Lower lobe of right lung (tissue), 2 donors: Measurements from ENCODE around the gene PRKN. TPM values are rescaled to one million over a fixed set of nuclear protein-coding genes. Genes with fewer than 3 reads are reported as not detected.
A peak's percentile ranks its signal among the peaks of the same experiment; 100 is the strongest.

Experiments used
- ATAC-seq, 2 donors: fragments of 200-7000 bp; cut with Tn5 transposase; one replicate each; pipeline ENCODE4 v1.9.1; 2020 to 2022; ENCODE audit warnings: mild to moderate bottlenecking in 2 of 2, moderate library complexity in 2 of 2
- DNase-seq: peaks from one replicate; pipeline ENCODE4 v3.0.0-alpha.2; 2020
- H3K27ac ChIP-seq: fragments of 200-600 bp; one replicate; pipeline ENCODE4 v1.8.0; 2022
- H3K27me3 ChIP-seq: fragments of 200-600 bp; one replicate; pipeline ENCODE4 v1.8.0; 2022; ENCODE audit warnings: low read depth
- H3K36me3 ChIP-seq: fragments of 200-600 bp; one replicate; pipeline ENCODE4 v1.8.0; 2022; ENCODE audit warnings: mild to moderate bottlenecking
- H3K4me1 ChIP-seq: fragments of 200-600 bp; one replicate; pipeline ENCODE4 v1.8.0; 2022
- H3K4me3 ChIP-seq: fragments of 200-600 bp; one replicate; pipeline ENCODE4 v1.8.0; 2022; ENCODE audit warnings: mild to moderate bottlenecking
- H3K9me3 ChIP-seq: fragments of 200-600 bp; one replicate; pipeline ENCODE4 v1.8.0; 2022
- intact Hi-C: fragments of 100-400 bp; cut with DNase I; formaldehyde crosslinking; loops from one replicate; pipeline ENCODE4 v1.11.0; 2022
- total RNA-seq: library from RNA; stranded (reverse); fragmentation: NEBNext Ultra II Directional; extraction: Animal tissue kit (Norgen Biotek cat#: 25700); gene quantifications from one replicate; pipeline ENCODE4 v1.2.1, GENCODE V29; 2021
- TF ChIP-seq, protein P1 (sequence below): fragments of 200-600 bp; IDR thresholded peaks from one replicate; pipeline ENCODE4 v1.8.0; 2022; ENCODE audit warnings: antibody characterized with exemption, mild to moderate bottlenecking
- donor health status: DM: no; HTN: yes; CAD: no; lungs with severe emphysema.

The PRKN gene
- total RNA-seq, 1 donor from 2014 or later = 6.1 TPM

DNA sequence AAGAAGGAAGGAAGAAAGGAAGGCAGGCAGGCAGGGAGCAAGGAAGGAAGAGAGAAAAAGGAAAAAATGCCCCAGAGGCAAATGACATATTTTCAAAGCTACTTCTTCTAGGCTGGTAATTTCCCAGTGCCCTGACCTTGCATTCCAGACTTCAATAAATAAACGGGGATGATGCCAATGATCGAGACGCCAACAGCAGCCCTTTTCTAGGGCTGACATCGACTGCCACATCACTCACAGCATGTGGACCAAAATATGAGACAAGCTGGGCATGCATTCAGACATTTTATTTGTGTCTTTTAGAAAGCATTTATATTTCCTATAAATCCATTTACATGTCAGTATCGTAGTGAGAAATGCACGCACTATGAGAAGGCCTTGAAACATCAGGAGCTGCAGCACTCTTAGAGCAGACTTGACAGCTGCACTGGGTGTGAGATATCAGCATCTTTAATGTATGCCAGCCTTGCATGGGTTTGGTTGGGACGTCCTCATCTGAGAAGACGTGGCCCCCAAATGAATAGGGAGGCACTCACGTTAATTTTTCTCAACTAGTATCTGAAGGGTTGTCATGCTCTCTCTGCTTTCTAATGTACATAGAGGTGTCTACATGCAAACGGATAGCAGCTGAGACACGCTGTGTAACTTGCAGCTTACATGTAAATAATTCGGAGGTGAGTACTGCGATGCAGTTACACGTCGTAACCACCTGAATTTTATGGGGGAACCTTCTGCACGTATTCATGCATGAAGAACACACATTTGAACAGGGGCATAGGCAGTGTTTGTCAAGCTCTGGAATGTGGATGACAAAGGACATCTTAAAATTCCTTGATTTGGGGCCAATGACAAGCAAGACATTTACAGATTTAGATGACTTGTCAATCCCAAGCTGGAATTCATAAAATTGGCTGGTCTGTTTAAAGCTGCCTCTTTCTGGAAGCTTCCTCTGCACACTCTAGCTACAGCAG, 1304.6 kb downstream of the PRKN start:
- TF ChIP-seq, protein P1, sequence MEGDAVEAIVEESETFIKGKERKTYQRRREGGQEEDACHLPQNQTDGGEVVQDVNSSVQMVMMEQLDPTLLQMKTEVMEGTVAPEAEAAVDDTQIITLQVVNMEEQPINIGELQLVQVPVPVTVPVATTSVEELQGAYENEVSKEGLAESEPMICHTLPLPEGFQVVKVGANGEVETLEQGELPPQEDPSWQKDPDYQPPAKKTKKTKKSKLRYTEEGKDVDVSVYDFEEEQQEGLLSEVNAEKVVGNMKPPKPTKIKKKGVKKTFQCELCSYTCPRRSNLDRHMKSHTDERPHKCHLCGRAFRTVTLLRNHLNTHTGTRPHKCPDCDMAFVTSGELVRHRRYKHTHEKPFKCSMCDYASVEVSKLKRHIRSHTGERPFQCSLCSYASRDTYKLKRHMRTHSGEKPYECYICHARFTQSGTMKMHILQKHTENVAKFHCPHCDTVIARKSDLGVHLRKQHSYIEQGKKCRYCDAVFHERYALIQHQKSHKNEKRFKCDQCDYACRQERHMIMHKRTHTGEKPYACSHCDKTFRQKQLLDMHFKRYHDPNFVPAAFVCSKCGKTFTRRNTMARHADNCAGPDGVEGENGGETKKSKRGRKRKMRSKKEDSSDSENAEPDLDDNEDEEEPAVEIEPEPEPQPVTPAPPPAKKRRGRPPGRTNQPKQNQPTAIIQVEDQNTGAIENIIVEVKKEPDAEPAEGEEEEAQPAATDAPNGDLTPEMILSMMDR = no peak
- DNase-seq (no peak), ATAC-seq (no peak)
- no peaks in the 10 kb centered on the region for H3K9me3 ChIP-seq
- intact Hi-C loops = no loop called here
- H3K4me1 ChIP-seq = no peaks in the 10 kb centered on the region
- no peak overlapping the region for H3K27ac ChIP-seq
- H3K27me3 ChIP-seq = no peaks in the 10 kb centered on the region
- H3K4me3 ChIP-seq = no peak overlapping the region
- no peaks in the 10 kb centered on the region for H3K36me3 ChIP-seq

DNA sequence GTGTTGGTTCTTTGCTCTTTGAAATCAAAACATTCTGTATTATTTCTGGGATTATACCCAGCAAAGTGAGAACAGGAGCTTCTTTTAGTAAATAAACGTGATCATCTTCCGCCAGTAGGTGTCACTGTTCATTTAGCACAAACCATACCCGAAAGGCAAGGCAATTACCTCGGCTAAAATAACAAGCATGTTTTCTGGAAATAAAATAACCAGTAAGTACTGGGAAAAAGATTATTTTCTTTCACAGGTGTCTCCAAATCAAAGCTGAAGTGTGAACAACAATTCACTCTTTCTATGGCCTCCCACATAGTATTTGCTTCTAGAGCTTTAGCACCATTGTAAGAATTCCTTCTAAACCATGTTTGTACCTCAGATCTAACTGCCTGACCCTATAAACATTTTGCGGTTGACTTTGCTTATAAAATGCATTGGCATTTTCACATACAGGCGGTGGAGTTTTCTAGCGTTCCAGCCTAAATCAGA, 1309.1 kb downstream of the PRKN start:
- intact Hi-C loops = no loop called here
- Histone ChIP-seq H3K27ac (no peak overlapping the region), H3K4me1 (no peaks in the 10 kb centered on the region), H3K9me3 (no peaks in the 10 kb centered on the region), H3K36me3 (no peaks in the 10 kb centered on the region), H3K4me3 (no peak overlapping the region), H3K27me3 (no peaks in the 10 kb centered on the region)
- peak in 1 of 2 donors; percentile 61 for ATAC-seq
- TF ChIP-seq, protein P1 = peak; percentile 68
- no peak for DNase-seq

DNA sequence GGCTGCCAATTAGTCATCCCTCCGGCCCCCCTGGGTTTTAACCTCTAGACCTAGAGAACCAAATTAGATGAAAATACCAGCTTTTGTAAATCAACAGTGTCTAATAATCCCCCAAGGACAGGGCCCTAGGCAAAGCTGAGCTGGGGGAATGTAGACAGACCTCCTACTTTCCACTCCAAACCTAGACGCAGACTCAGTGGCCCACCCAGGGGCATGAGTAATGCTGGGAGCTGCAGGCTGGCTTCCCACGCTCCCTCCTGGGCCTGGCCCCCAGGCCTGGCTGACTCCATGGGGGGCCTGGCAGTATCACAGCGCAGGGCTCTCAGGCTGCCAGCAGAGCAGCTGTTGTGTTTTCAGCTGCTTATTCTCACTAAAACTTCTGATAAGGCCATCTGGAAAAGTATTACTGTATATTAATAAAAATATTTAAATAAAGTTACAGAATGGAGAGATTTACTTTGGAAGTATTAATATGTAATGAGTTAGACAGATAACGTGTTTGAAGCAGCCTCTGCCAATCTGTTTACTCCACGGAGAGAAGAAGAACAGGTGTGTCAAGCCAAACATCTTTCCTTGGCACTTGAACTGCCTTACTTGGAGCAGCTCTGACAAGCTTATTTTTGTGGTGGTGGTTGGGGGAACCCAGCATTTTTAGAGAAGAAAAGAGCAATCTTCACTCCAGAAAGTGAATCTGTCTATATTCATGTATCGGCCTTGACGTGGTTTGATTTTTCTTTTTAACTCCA, 1309.7 kb downstream of the PRKN start:
- DNase-seq (no peak), ATAC-seq (no peak)
- intact Hi-C loops = no loop called here
- Histone ChIP-seq H3K27ac (no peak overlapping the region), H3K27me3 (no peaks in the 10 kb centered on the region), H3K9me3 (no peaks in the 10 kb centered on the region), H3K4me1 (no peaks in the 10 kb centered on the region), H3K4me3 (no peak overlapping the region), H3K36me3 (no peaks in the 10 kb centered on the region)
- TF ChIP-seq, protein P1 = no peak

DNA sequence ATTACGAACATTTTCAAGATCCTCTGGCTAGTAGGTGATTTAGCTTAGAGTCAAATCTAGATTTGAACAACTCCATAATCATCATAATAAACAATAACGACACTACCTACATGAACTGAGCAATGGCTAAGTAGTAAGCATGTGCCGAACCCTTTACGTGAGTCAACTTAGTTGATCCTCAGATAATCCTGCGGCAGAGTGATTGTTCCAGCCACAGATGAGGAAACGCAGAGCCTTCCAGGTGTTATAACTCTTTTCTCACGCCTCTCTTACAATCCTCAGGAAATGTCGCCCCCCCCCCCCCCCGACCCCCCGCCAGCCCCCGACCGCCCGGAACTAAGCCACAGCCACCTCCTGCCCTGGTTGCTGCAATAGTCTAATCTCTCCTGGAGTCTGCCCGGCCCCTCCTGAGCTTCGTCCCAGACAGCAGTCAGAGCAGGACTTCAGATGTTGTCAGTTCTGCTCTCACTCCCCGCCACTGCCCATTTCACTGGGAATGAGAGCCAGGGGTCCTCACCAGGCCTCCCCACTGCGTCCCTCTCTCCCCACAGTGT, 1312.2 kb downstream of the PRKN start:
- no peak for DNase-seq
- TF ChIP-seq, protein P1 = no peak
- H3K9me3 ChIP-seq = no peaks in the 10 kb centered on the region
- H3K4me1 ChIP-seq = no peaks in the 10 kb centered on the region
- H3K27ac ChIP-seq = no peak overlapping the region
- intact Hi-C loops = no loop called here
- H3K27me3 ChIP-seq = no peaks in the 10 kb centered on the region
- no peaks in the 10 kb centered on the region for H3K36me3 ChIP-seq
- H3K4me3 ChIP-seq = no peak overlapping the region
- ATAC-seq = no peak

DNA sequence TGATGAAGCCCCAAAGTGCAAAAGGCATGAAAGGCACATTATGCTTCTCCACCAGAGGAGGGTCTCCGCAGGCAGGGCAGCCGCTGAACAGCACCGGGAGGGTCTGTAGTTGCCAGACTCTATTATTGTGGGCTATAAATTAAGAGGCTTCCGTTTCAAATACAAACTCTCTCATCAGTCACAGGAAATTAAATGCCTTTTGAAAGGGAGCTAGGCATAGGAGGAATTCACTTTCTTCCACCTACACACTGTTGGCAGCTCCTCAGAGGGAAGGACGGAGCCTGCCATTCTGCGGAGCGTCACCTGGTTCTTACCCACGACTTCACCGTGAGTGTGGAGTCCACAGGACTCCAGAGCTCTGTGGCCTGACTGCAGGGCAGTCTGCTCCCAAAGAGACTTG, 1312.9 kb downstream of the PRKN start:
- intact Hi-C loops = no loop called here
- no peak for DNase-seq
- Histone ChIP-seq H3K36me3 (no peaks in the 10 kb centered on the region), H3K9me3 (no peaks in the 10 kb centered on the region), H3K27ac (no peak overlapping the region), H3K27me3 (no peaks in the 10 kb centered on the region), H3K4me3 (no peak overlapping the region), H3K4me1 (no peaks in the 10 kb centered on the region)
- TF ChIP-seq, protein P1 = no peak
- ATAC-seq = no peak
